ENCODE measurements around the gene P3H3. TPM values are rescaled to one million over a fixed set of nuclear protein-coding genes. Genes with fewer than 3 reads are reported as not detected.

Gene P3H3
- total RNA-seq, 4 donors from 2014 or later: 5.6 to 11.3 (median 6.8) TPM

DNA sequence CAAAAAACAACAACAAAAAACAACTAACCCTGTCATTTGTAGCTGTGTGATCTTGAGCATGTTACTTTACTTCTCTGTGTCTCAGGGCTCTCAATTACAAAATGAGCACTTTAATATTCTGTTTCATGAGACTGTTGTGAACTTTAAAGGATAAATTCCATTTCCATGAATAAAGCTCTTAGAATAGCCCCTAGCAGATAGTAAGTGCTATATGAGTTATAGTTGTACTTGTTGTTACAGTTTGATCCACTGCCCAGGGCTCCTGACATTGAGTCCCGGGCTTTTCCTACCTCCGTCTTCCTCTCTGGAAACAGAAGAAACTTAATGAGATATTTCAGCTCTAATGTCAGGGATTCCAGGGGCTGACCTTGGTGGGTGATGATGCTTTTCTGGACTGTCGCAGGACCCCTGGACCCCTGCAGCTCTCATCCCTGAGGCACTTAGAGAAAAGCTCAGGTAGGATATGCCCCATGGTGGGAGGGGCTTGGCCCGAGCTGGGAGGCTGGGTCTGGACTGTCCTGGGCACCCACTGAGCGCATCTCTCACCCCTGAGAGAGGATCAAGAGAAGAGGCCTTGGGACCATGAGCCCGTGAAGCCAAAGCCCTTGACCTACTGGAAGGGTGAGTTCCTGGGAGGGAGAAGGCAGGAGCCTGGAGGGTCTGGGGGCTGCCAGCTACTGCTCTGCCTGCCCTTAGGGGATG, 5.1 kb downstream of the P3H3 start:
- TF ChIP-seq, protein P1, sequence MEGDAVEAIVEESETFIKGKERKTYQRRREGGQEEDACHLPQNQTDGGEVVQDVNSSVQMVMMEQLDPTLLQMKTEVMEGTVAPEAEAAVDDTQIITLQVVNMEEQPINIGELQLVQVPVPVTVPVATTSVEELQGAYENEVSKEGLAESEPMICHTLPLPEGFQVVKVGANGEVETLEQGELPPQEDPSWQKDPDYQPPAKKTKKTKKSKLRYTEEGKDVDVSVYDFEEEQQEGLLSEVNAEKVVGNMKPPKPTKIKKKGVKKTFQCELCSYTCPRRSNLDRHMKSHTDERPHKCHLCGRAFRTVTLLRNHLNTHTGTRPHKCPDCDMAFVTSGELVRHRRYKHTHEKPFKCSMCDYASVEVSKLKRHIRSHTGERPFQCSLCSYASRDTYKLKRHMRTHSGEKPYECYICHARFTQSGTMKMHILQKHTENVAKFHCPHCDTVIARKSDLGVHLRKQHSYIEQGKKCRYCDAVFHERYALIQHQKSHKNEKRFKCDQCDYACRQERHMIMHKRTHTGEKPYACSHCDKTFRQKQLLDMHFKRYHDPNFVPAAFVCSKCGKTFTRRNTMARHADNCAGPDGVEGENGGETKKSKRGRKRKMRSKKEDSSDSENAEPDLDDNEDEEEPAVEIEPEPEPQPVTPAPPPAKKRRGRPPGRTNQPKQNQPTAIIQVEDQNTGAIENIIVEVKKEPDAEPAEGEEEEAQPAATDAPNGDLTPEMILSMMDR (IDR thresholded peaks at IDR 0.05; ENCODE audit: low read depth): no peak

DNA sequence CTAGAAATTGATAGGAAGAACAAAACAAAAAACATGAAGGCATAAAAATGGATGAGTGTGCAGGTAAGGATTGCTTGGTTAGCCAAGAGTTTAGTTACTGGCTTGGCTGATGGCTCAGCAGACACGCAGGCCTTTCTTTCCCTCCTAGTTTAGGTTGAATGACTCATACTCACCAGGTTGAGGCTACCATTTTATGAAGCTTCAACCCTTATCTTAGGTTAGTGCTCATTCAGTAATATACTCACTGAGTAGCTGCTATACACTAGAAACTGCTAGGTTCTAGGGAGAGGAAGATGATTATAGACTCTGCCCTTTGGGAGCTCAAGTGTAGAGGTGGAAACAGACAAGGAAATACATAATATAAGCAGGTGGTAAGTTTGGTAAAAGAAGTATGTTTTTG, 6.0 kb downstream of the P3H3 start:
- TF ChIP-seq, protein P1 (IDR thresholded peaks at IDR 0.05; ENCODE audit: low read depth): no peak

DNA sequence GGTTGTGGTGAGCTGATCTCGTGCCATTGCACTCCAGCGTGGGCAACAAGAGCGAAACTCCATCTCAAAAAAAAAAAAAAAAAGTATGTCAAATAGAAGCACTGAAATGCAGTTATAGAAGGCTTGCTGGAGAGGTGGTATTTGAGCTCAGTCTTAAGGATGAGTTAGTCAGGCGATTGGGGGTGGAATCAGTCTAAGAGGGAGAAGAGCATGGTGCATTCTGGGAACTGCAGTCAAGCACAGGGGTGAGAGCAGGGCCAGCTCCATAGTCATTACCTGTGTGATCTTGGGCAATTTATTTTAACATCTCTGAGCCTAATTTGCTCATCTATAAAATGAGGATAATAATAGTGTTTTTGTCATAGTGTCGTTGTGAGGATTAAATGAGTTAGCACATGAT, 6.7 kb downstream of the P3H3 start:
- TF ChIP-seq, protein P1 (IDR thresholded peaks at IDR 0.05; ENCODE audit: low read depth): no peak

DNA sequence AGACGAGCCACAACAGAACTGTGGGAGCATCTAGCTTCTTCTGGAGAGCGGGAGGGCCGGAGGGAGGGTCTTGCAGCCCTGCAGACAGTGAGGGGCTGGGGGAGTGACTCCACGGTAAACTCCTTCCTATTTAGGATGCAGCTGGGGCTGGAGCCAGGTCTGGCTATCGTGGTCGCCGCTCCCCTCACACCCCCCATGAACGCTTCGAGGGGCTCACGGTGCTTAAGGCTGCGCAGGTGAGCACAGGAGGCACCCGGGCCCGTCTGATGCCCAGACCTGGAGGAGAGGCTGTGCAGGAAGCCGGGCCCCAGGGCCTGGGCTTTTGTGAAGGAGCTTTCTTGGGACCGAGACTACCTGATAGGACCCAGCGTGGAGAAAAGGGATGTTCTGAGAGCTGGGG, 8.6 kb downstream of the P3H3 start:
- TF ChIP-seq, protein P1 (IDR thresholded peaks at IDR 0.05; ENCODE audit: low read depth): no peak

DNA sequence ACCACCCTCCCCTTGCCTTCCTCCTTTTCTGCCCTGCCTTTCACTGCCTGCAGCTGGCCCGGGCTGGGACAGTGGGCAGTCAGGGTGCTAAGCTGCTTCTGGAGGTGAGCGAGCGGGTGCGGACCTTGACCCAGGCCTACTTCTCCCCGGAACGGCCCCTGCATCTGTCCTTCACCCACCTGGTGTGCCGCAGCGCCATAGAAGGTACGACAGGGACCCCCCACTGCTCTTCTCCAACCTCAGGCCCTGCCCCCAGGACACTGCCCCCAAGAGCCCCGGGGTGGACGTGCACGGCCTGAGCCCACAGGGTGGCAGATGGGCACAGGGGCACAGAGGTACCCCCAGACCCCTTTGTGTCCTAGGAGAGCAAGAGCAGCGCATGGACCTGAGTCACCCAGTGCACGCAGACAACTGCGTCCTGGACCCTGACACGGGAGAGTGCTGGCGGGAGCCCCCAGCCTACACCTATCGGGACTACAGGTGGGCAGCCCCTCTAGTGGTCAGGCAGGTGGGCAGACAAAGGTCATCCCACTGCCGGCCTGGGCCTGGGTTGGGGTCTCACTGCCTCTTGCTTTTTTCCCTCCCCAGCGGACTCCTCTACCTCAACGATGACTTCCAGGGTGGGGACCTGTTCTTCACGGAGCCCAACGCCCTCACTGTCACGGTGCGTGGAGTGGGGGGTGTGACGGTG, 9.3 kb downstream of the P3H3 start:
- TF ChIP-seq, protein P1 (IDR thresholded peaks at IDR 0.05; ENCODE audit: low read depth): no peak

DNA sequence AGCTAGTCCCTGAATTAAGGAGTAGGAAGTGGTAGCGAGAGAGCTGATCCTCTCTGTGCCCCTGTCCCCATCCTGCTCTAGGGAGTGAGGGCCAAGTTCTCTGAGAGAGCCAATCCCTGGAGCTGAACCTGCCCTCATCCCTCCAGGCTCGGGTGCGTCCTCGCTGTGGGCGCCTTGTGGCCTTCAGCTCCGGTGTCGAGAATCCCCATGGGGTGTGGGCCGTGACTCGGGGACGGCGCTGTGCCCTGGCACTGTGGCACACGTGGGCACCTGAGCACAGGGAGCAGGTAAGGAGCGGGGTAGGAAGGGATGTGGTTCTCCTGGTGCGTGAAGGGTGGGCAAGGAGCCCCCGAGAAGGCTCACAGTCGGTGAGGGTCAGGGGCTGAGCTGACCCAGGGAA, 10.6 kb downstream of the P3H3 start:
- TF ChIP-seq, protein P1 (IDR thresholded peaks at IDR 0.05; ENCODE audit: low read depth): no peak

DNA sequence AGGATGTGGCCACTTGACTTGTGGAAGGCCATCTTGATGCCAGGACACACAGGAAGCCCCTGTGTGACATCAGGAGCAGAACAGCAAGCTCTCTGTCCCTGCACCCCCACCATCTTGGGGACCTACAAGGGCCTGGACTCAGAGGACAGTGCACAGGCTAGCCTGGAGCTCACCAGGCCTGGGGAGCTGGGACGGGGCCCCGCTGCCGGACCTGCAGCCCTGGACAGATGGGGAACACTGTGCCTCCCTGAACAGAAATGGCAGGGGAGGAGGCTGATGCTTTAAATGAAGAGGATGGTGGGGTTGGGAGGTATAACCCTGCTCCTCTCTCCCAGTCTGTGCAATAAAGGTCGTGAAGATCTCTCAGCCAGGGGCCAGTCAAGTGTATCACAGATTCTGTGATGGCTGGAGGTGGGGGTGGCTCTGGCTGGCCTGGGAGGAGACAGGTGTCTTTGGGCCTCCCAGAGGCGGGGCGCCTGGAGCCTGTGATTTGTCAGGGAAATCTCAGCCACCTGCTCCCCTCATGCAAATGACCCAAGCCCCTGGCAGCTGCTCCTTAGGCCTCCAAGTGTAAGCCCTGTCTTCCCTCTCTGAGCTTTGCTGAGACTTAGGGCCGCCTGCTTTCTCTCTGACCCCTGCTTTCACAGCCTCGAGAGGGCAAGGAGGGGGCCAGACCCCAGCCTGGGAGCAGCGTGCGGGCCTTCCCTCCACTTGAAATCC, 11.4 kb downstream of the P3H3 start:
- TF ChIP-seq, protein P1 (IDR thresholded peaks at IDR 0.05; ENCODE audit: low read depth): no peak
